OCI-LY3 (cell line): ENCODE results near the gene HOXA11.

ENCODE experiments used
- H2AFZ ChIP-seq: fragments of 200-600, 300-600 bp; shearing (Covaris generic); 2 replicates; pipeline ENCODE4 v1.6.0; 2014; ENCODE audit warnings: antibody characterized with exemption, low read depth, low read length
- H3K27ac ChIP-seq: fragments of 200-600, 300-600 bp; sonication (generic); 2 replicates; pipeline ENCODE4 v1.5.1; 2014; ENCODE audit warnings: mild to moderate bottlenecking, low read length, moderate library complexity, mixed read lengths
- H3K27me3 ChIP-seq: fragments of 200-600, 300-600 bp; sonication (generic); 2 replicates; pipeline ENCODE4 v1.6.1; 2014; ENCODE audit warnings: low read depth, low read length, mixed read lengths
- H3K36me3 ChIP-seq: fragments of 200-600, 300-600 bp; sonication (generic); replicated peaks from 2 replicates; pipeline ENCODE3; 2014; ENCODE audit warnings: low read depth, low read length, mixed read lengths
- H3K4me1 ChIP-seq: fragments of 300-600, 200-600 bp; sonication (generic); 2 replicates; pipeline ENCODE4 v1.6.1; 2014; ENCODE audit warnings: low read length, mixed read lengths
- H3K4me2 ChIP-seq: fragments of 200-600, 300-600 bp; sonication (generic); 2 replicates; pipeline ENCODE4 v1.6.1; 2014; ENCODE audit warnings: low read length, mixed read lengths
- H3K4me3 ChIP-seq: fragments of 300-600, 200-600 bp; sonication (generic); 2 replicates; pipeline ENCODE4 v1.5.1; 2014; ENCODE audit warnings: antibody characterized with exemption, mild to moderate bottlenecking, low read length, moderate library complexity
- H3K79me2 ChIP-seq: fragments of 300-600, 200-600 bp; shearing (Covaris generic); 2 replicates; pipeline ENCODE4 v1.6.1; 2014; ENCODE audit warnings: mild to moderate bottlenecking, low read length, mixed read lengths
- H3K9ac ChIP-seq: fragments of 300-600, 200-600 bp; shearing (Covaris generic); 2 replicates; pipeline ENCODE4 v1.6.0; 2014; ENCODE audit warnings: mild to moderate bottlenecking, low read length, moderate library complexity
- H3K9me3 ChIP-seq: fragments of 200-600, 300-600 bp; shearing (Covaris generic); 2 replicates; pipeline ENCODE4 v1.6.1; 2014; ENCODE audit warnings: low read length, mixed read lengths; ENCODE audit not compliant: insufficient read depth
- H4K20me1 ChIP-seq: fragments of 200-600, 300-600 bp; sonication (generic); 2 replicates; pipeline ENCODE4 v1.6.1; 2016; ENCODE audit warnings: low read length, mixed read lengths; ENCODE audit not compliant: insufficient read depth
- CTCF ChIP-seq: fragments of 200-600, 300-600 bp; sonication (generic); IDR thresholded peaks from 2 replicates; pipeline ENCODE4 v1.5.1; 2014; ENCODE audit warnings: antibody characterized with exemption, low read length, low read depth
- EZH2phosphoT487 ChIP-seq: fragments of 200-600 bp; shearing (Covaris generic); IDR thresholded peaks from 2 replicates; pipeline ENCODE4 v1.6.1; 2018; ENCODE audit warnings: antibody characterized with exemption, mixed run types, low read depth

The HOXA11 gene

GRCh38 chr7:27163288-27164044 lies 21.6 kb downstream of the HOXA11 start:
- Histone ChIP-seq H3K27ac (no peak overlapping the region), H3K4me3 (no peak overlapping the region), H3K4me1 (0 out of 2 replicates have a peak, but pooled peaks cover 5% of the 10 kb centered on the region), H2AFZ (no peak overlapping the region), H3K27me3 (no peaks in the 10 kb centered on the region), H3K9me3 (no peaks in the 10 kb centered on the region), H3K79me2 (no peaks in the 10 kb centered on the region), H3K4me2 (no peak overlapping the region), H3K36me3 (no peaks in the 10 kb centered on the region), H4K20me1 (no peaks in the 10 kb centered on the region), H3K9ac (no peak overlapping the region)
- TF ChIP-seq EZH2phosphoT487 = no peak

- Histone ChIP-seq H3K27me3 (no peaks in the 10 kb centered on the region), H3K79me2 (no peaks in the 10 kb centered on the region), H3K36me3 (no peaks in the 10 kb centered on the region), H3K4me1 (0 out of 2 replicates have a peak, but pooled peaks cover 5% of the 10 kb centered on the region), H3K9ac (no peak overlapping the region), H3K4me2 (no peak overlapping the region), H3K4me3 (no peak overlapping the region), H3K9me3 (no peaks in the 10 kb centered on the region), H4K20me1 (no peaks in the 10 kb centered on the region), H3K27ac (no peak overlapping the region), H2AFZ (no peak overlapping the region)
- TF ChIP-seq EZH2phosphoT487 (no peak), CTCF (no peak)
Measured at GRCh38 chr7:27162561-27163287, 22.3 kb downstream of the HOXA11 start.

GRCh38 chr7:27161721-27162560 lies 23.1 kb downstream of the HOXA11 start:
- 0 out of 2 replicates have a peak, but pooled peaks cover 5% of the 10 kb centered on the region for H3K4me1 ChIP-seq
- H3K9me3 ChIP-seq = no peaks in the 10 kb centered on the region
- peak overlapping the region; percentile 96 for H3K4me2 ChIP-seq
- H4K20me1 ChIP-seq = no peaks in the 10 kb centered on the region
- no peak overlapping the region for H3K27ac ChIP-seq
- no peaks in the 10 kb centered on the region for H3K79me2 ChIP-seq
- no peak overlapping the region for H3K9ac ChIP-seq
- no peaks in the 10 kb centered on the region for H3K36me3 ChIP-seq
- H2AFZ ChIP-seq = no peak overlapping the region
- no peaks in the 10 kb centered on the region for H3K27me3 ChIP-seq
- H3K4me3 ChIP-seq = peak overlapping the region; percentile 99
- no peak for TF ChIP-seq EZH2phosphoT487
- no peak for TF ChIP-seq CTCF

GRCh38 chr7:27161214-27161720 lies 23.8 kb downstream of the HOXA11 start:
- H3K27me3 ChIP-seq = no peaks in the 10 kb centered on the region
- peak overlapping the region; percentile 96 for H3K4me2 ChIP-seq
- H3K4me1 ChIP-seq = 0 out of 2 replicates have a peak, but pooled peaks cover 5% of the 10 kb centered on the region
- TF ChIP-seq EZH2phosphoT487 (no peak), CTCF (0 out of 2 replicates have a peak, but pooled peaks have one; percentile 17)
- H3K27ac ChIP-seq = no peak overlapping the region
- H3K9ac ChIP-seq = peak overlapping the region; percentile 82
- H2AFZ ChIP-seq = peak overlapping the region; percentile 100
- H3K36me3 ChIP-seq = no peaks in the 10 kb centered on the region
- H4K20me1 ChIP-seq = no peaks in the 10 kb centered on the region
- H3K9me3 ChIP-seq = no peaks in the 10 kb centered on the region
- peak overlapping the region; percentile 99 for H3K4me3 ChIP-seq
- no peaks in the 10 kb centered on the region for H3K79me2 ChIP-seq
